ENCODE data around the gene OR10H3. TPM values are rescaled to one million over a fixed set of nuclear protein-coding genes. Genes with fewer than 3 reads are reported as not detected.

OR10H3 gene
- total RNA-seq, 2 experiments from 2014 or later = not detected

- POLR2A ChIA-PET = no interaction called here
- intact Hi-C loops (cut with micrococcal nuclease; ENCODE audit: unreplicated experiment) = no loop called here
- Histone ChIP-seq H3K36me3 (ENCODE audit: insufficient read depth, low read length) (no peaks in the 10 kb centered on the region), H3K9me2 (ENCODE audit: insufficient read depth, low read length) (no peaks in the 10 kb centered on the region), H3K27ac (ENCODE audit: low read depth, low read length, poor library complexity, severe bottlenecking) (no peak overlapping the region), H3K79me2 (ENCODE audit: insufficient read depth, low read depth, low read length) (no peaks in the 10 kb centered on the region), H2AFZ (ENCODE audit: low read length) (no peak overlapping the region), H3K4me1 (ENCODE audit: insufficient read depth, low read length, poor library complexity, severe bottlenecking) (no peaks in the 10 kb centered on the region), H4K20me1 (ENCODE audit: insufficient read depth, low read length) (no peaks in the 10 kb centered on the region), H3K4me3 (ENCODE audit: low read depth, low read length, poor library complexity, severe bottlenecking) (no peak overlapping the region), H3K9me3 (ENCODE audit: low read length) (no peaks in the 10 kb centered on the region), H3K4me2 (ENCODE audit: low read length) (no peak overlapping the region)
- no peak for DNase-seq (ENCODE audit: low spot score)
- CTCF ChIA-PET (ENCODE audit: unreplicated experiment) = no interaction called here
- TF ChIP-seq CTCF (conservative IDR thresholded peaks at IDR 0.05; ENCODE audit: low read length) (no peak), EZH2phosphoT487 (IDR thresholded peaks at IDR 0.05; ENCODE audit: borderline replicate concordance, low read depth, low read length) (no peak)
- no TSS peak for BruUV-seq (replicated peaks)
These were observed 38.5 kb downstream of the OR10H3 start for GRCh38 chr19:15776264-15776663.

GRCh38 chr19:15776991-15777970 lies 39.5 kb downstream of the OR10H3 start:
- Histone ChIP-seq H3K4me1 (ENCODE audit: insufficient read depth, low read length, poor library complexity, severe bottlenecking) (no peaks in the 10 kb centered on the region), H3K9me3 (ENCODE audit: low read length) (no peaks in the 10 kb centered on the region), H4K20me1 (ENCODE audit: insufficient read depth, low read length) (no peaks in the 10 kb centered on the region), H3K27ac (ENCODE audit: low read depth, low read length, poor library complexity, severe bottlenecking) (no peak overlapping the region), H3K79me2 (ENCODE audit: insufficient read depth, low read depth, low read length) (no peaks in the 10 kb centered on the region), H3K9me2 (ENCODE audit: insufficient read depth, low read length) (no peaks in the 10 kb centered on the region), H2AFZ (ENCODE audit: low read length) (no peak overlapping the region), H3K4me3 (ENCODE audit: low read depth, low read length, poor library complexity, severe bottlenecking) (no peak overlapping the region), H3K4me2 (ENCODE audit: low read length) (no peak overlapping the region), H3K36me3 (ENCODE audit: insufficient read depth, low read length) (no peaks in the 10 kb centered on the region)
- DNase-seq (ENCODE audit: low spot score) = no peak
- ChIA-PET CTCF (ENCODE audit: unreplicated experiment) (no interaction called here), POLR2A (no interaction called here)
- no TSS peak for BruUV-seq (replicated peaks)
- intact Hi-C loops (cut with micrococcal nuclease; ENCODE audit: unreplicated experiment) = no loop called here
- TF ChIP-seq CTCF (conservative IDR thresholded peaks at IDR 0.05; ENCODE audit: low read length) (no peak), EZH2phosphoT487 (IDR thresholded peaks at IDR 0.05; ENCODE audit: borderline replicate concordance, low read depth, low read length) (no peak)
